Endothelial cell of umbilical vein (primary cell): Measurements from ENCODE around the gene NUB1. TPM values are rescaled to one million over a fixed set of nuclear protein-coding genes. Genes with fewer than 3 reads are reported as not detected.

Experiments used
- BruUV-seq: library from RNA; stranded (reverse); fragments of 400-500 nt; replicated peaks from 2 replicates; lab custom pipeline; 2021; lab: Mats Ljungman, UMichigan
- CTCF ChIA-PET: fragments of 300-600, 350-600 bp; sonication (Branson Sonifier 250); formaldehyde crosslinking; loops from one replicate; lab custom pipeline; 2021; ENCODE audit warnings: antibody characterized with exemption, inconsistent platforms; lab: Charles Lee
- POLR2A ChIA-PET: fragments of 300-600, 350-600 bp; sonication (Branson Sonifier 250); formaldehyde crosslinking; loops from one replicate; lab custom pipeline; 2021; ENCODE audit warnings: antibody characterized with exemption, inconsistent platforms; lab: Charles Lee
- DNase-seq: peaks from one replicate; pipeline ENCODE4 v3.0.0-alpha.2; 2011; ENCODE audit warnings: low read depth, low spot score
- FAIRE-seq: peaks from 2 replicates; lab custom pipeline; 2011; peaks lifted over from hg19 to GRCh38; lab: Jason Lieb, UNC
- H2AFZ ChIP-seq: 2 replicates; pipeline ENCODE4 v1.6.0; 2012; ENCODE audit warnings: low read depth, low read length, control low read depth, inconsistent platforms
- H3K27ac ChIP-seq: 2 replicates; pipeline ENCODE4 v1.5.1; 2011; ENCODE audit warnings: low read depth, mild to moderate bottlenecking, control low read depth, low read length, moderate library complexity; ENCODE audit not compliant: insufficient read depth
- H3K27me3 ChIP-seq, 2 experiments: 2 replicates each; pipeline versions ENCODE4 v1.6.0 to v1.6.1; 2011; ENCODE audit warnings: low read length in 2 of 2, mixed read lengths in 1 of 2; ENCODE audit not compliant: control insufficient read depth in 2 of 2, insufficient read depth in 2 of 2
- H3K36me3 ChIP-seq, 2 experiments: 2 replicates in 1 of 2; 3 replicates in 1 of 2; pipeline ENCODE4 v1.5.1; 2011; ENCODE audit warnings: low read length in 2 of 2, mild to moderate bottlenecking in 1 of 2, moderate library complexity in 1 of 2; ENCODE audit not compliant: control insufficient read depth in 2 of 2, insufficient read depth in 2 of 2; ENCODE audit errors: extremely low read depth in 1 of 2
- H3K4me1 ChIP-seq: 3 replicates; pipeline ENCODE4 v1.5.1; 2011; ENCODE audit warnings: mild to moderate bottlenecking, low read length; ENCODE audit not compliant: control insufficient read depth, insufficient read depth; ENCODE audit errors: extremely low read depth
- H3K4me2 ChIP-seq: 2 replicates; pipeline ENCODE4 v1.6.1; 2011; ENCODE audit warnings: low read length, control low read depth, mixed read lengths; ENCODE audit not compliant: insufficient read depth
- H3K4me3 ChIP-seq, 3 experiments: fragments of 200-600 bp in 1 of 3; sonication (generic), shearing (Covaris generic) in 1 of 3; replicated peaks in 1 of 3; 2 replicates each; pipeline ENCODE4 v1.5.1; 2011 to 2016; ENCODE audit warnings: control low read depth in 3 of 3, low read length in 3 of 3, mild to moderate bottlenecking in 2 of 3, inconsistent platforms in 1 of 3, low read depth in 1 of 3, moderate library complexity in 1 of 3; ENCODE audit not compliant: insufficient read depth in 1 of 3
- H3K79me2 ChIP-seq: 2 replicates; pipeline ENCODE4 v1.6.0; 2012; ENCODE audit warnings: low read length, inconsistent platforms; ENCODE audit not compliant: control insufficient read depth, insufficient read depth
- H3K9ac ChIP-seq: replicated peaks from 2 replicates; pipeline ENCODE3; 2011; ENCODE audit warnings: low read length, control low read depth; ENCODE audit not compliant: insufficient read depth; ENCODE audit errors: extremely low read depth
- H3K9me1 ChIP-seq: replicated peaks from 3 replicates; pipeline ENCODE4 v1.6.0; 2011; ENCODE audit warnings: mild to moderate bottlenecking, low read length; ENCODE audit not compliant: control insufficient read depth, insufficient read depth; ENCODE audit errors: extremely low read depth
- H3K9me3 ChIP-seq: replicated peaks from 2 replicates; pipeline ENCODE4 v1.5.1; 2012; ENCODE audit warnings: low read length, inconsistent platforms; ENCODE audit not compliant: control insufficient read depth, insufficient read depth
- H4K20me1 ChIP-seq: replicated peaks from 2 replicates; pipeline ENCODE3; 2011; ENCODE audit warnings: mild to moderate bottlenecking, low read length; ENCODE audit not compliant: control insufficient read depth, insufficient read depth; ENCODE audit errors: extremely low read depth
- CTCF ChIP-seq, 2 donors: IDR thresholded peaks; 1 replicate in 1 of 2; 2 replicates in 1 of 2; pipeline ENCODE4 v1.5.1; 2011; ENCODE audit warnings: low read length in 2 of 2, mild to moderate bottlenecking in 2 of 2, moderate library complexity in 2 of 2, control low read depth in 1 of 2, inconsistent platforms in 1 of 2, low read depth in 1 of 2; ENCODE audit not compliant: insufficient read depth in 1 of 2; ENCODE audit errors: extremely low read depth in 1 of 2
- EZH2 ChIP-seq: IDR thresholded peaks from 2 replicates; pipeline ENCODE4 v1.6.1; 2012; ENCODE audit warnings: borderline replicate concordance, low read depth, mild to moderate bottlenecking, moderate library complexity, low read length, inconsistent platforms; ENCODE audit not compliant: severe bottlenecking
- FOS ChIP-seq: IDR thresholded peaks from 2 replicates; pipeline ENCODE4 v1.6.1; 2011; ENCODE audit warnings: mild to moderate bottlenecking, low read length, moderate library complexity, borderline replicate concordance; ENCODE audit not compliant: insufficient read depth
- GATA2 ChIP-seq: IDR thresholded peaks from 2 replicates; pipeline ENCODE4 v1.7.0; 2011; ENCODE audit warnings: low read depth, mild to moderate bottlenecking, moderate library complexity, mixed read lengths, low read length; ENCODE audit not compliant: insufficient read length, insufficient read depth
- JUN ChIP-seq: IDR thresholded peaks from 2 replicates; pipeline ENCODE4 v1.6.1; 2011; ENCODE audit warnings: borderline replicate concordance, low read depth; ENCODE audit not compliant: insufficient read length, insufficient read depth
- MAX ChIP-seq: IDR thresholded peaks from 2 replicates; pipeline ENCODE4 v1.6.1; 2011; ENCODE audit not compliant: insufficient read depth, insufficient read length
- MYC ChIP-seq: IDR thresholded peaks from one replicate; pipeline ENCODE4 v1.6.1; 2011; ENCODE audit warnings: mild to moderate bottlenecking, low read depth, low read length
- POLR2A ChIP-seq: IDR thresholded peaks from 2 replicates; pipeline ENCODE4 v1.6.1; 2012; ENCODE audit warnings: low read depth, mild to moderate bottlenecking, control low read depth, low read length
- POLR2AphosphoS5 ChIP-seq: IDR thresholded peaks from 2 replicates; pipeline ENCODE4 v1.6.1; 2012; ENCODE audit warnings: low read depth, mild to moderate bottlenecking, control low read depth, low read length, moderate library complexity; ENCODE audit not compliant: insufficient read depth
- dilution Hi-C: fragments of 300-500 bp; cut with MboI; formaldehyde crosslinking; loops from one replicate; pipeline ENCODE4 v1.15.0; 2019; ENCODE audit warnings: low sequenced_read_pairs; ENCODE audit not compliant: extremely low pct_ligation_motif_present
- intact Hi-C: fragments of 100-400 bp; cut with micrococcal nuclease; formaldehyde crosslinking; loops from one replicate; pipeline ENCODE4 v1.10.0; 2022
- polyA plus RNA-seq, 4 experiments: library from polyadenylated mRNA; depleted of rRNA in 3 of 4; stranded (reverse) in 3 of 4; unstranded in 1 of 4; fragments of >200 nt; gene quantifications; 2 replicates each; pipeline versions ENCODE4 v1.2.1 to v1.2.3, GENCODE V29; 2011 to 2012; ENCODE audit warnings: missing spikeins in 1 of 4
- total RNA-seq: library from RNA; stranded (reverse); gene quantifications from 2 replicates; pipeline ENCODE4 v1.2.3, GENCODE V29; 2021

NUB1 gene
- total and polyA plus RNA-seq, 2 donors (not counting 3 experiments of a cell fraction or from before 2014, with no cell fraction given): 28.0 to 46.2 TPM

- intact Hi-C loops: no loop called here
- CTCF ChIA-PET: no interaction called here
- no peak for DNase-seq
These were observed 46.8 kb downstream of the NUB1 start for GRCh38 chr7:151388430-151388829.

More at GRCh38 chr7:151388430-151388829, 46.8 kb downstream of the NUB1 start:
- H3K36me3 ChIP-seq: no peaks in the 10 kb centered on the region
- H3K9ac ChIP-seq: no peak overlapping the region
- H3K4me2 ChIP-seq: no peak overlapping the region
- no peak for FAIRE-seq
- no peaks in the 10 kb centered on the region for H3K79me2 ChIP-seq
- POLR2A ChIA-PET: no interaction called here
- no peak overlapping the region for H3K4me3 ChIP-seq
- dilution Hi-C loops: no loop called here
- BruUV-seq: no TSS peak
- no peaks in the 10 kb centered on the region for H3K9me1 ChIP-seq
- no peaks in the 10 kb centered on the region for H3K9me3 ChIP-seq
- H3K27me3 ChIP-seq: peaks cover 5 to 6% of the 10 kb centered on the region in 2 experiments
- no peaks in the 10 kb centered on the region for H3K4me1 ChIP-seq
- H4K20me1 ChIP-seq: no peaks in the 10 kb centered on the region
- H2AFZ ChIP-seq: no peak overlapping the region
- no peak for TF ChIP-seq POLR2AphosphoS5
- TF ChIP-seq CTCF (IDR thresholded peaks at IDR 0.05; ENCODE audit: extremely low read depth in 1 of 2, insufficient read depth in 1 of 2, low read depth in 1 of 2, low read length in 2 of 2): no peak
- TF ChIP-seq POLR2A: no peak
- no peak for TF ChIP-seq FOS
- TF ChIP-seq EZH2: no peak
- no peak for TF ChIP-seq GATA2
- no peak for TF ChIP-seq JUN
- TF ChIP-seq MAX: no peak
- no peak for TF ChIP-seq MYC
- H3K27ac ChIP-seq: no peak overlapping the region
